ENCODE data around the gene RANGAP1. TPM values are rescaled to one million over a fixed set of nuclear protein-coding genes. Genes with fewer than 3 reads are reported as not detected.
A peak's percentile ranks its signal among the peaks of the same experiment; 100 is the strongest.

RANGAP1 gene
- total RNA-seq, 6 donors from 2014 or later, result 27.0 to 60.8 (median 52.4) TPM

DNA sequence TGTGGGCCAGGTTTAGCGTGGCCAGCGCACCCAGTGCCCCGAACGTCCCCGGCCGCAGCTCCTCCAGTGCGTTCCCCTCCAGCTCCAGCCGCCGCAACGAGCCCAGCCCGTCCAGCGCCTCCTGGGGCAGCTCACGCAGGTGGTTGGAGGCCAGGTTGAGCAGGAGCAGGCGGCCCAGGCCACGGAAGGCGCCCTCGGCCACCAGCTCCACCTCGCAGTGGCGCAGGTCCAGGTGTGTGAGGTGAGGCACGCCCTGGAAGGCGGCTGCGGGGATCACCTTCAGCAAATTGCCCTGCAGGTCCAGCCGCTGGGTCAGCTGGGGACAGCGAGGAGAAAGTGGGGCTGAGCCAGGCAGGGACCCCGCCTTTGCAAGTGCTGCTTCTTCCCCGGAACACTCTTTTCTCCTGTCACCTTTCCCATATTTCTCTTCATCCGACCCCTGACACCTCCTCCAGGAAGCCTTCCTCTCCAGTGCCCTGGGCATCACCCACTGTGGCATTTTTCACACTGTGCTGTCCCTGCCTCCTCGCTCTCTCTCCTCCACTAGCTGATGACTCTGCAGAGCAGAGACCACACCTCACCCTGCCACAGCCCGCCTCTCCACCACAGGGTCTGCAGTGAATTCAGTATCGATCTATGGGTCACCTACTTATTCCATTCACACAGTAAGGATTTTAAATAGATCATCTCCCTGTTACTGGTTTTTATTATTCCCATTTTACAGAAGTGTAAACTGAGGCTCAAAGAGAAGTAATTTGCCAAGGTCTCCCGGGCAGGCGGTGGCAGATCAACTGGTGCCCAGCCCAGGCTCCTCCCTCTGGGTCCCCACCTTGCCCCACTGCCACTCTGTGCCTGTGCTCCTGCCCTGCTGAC is 47.2 kb downstream of the RANGAP1 start:
- no peaks in the 10 kb centered on the region for H3K36me3 ChIP-seq
- H3K4me1 ChIP-seq, result peaks cover 12 to 30% (median 17%) of the 10 kb centered on the region in 4 donors
- TF ChIP-seq, protein P1, sequence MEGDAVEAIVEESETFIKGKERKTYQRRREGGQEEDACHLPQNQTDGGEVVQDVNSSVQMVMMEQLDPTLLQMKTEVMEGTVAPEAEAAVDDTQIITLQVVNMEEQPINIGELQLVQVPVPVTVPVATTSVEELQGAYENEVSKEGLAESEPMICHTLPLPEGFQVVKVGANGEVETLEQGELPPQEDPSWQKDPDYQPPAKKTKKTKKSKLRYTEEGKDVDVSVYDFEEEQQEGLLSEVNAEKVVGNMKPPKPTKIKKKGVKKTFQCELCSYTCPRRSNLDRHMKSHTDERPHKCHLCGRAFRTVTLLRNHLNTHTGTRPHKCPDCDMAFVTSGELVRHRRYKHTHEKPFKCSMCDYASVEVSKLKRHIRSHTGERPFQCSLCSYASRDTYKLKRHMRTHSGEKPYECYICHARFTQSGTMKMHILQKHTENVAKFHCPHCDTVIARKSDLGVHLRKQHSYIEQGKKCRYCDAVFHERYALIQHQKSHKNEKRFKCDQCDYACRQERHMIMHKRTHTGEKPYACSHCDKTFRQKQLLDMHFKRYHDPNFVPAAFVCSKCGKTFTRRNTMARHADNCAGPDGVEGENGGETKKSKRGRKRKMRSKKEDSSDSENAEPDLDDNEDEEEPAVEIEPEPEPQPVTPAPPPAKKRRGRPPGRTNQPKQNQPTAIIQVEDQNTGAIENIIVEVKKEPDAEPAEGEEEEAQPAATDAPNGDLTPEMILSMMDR (IDR thresholded peaks at IDR 0.05), result no peak
- no peak for TF ChIP-seq POLR2AphosphoS5 (IDR thresholded peaks at IDR 0.05)
- no peak for TF ChIP-seq EP300 (IDR thresholded peaks at IDR 0.05)
- no peak for TF ChIP-seq POLR2A (IDR thresholded peaks at IDR 0.05)
- no peak overlapping the region for H3K27ac ChIP-seq
- peak overlapping the region in 1 of 4 donors; percentile 61 for H3K4me3 ChIP-seq
- ATAC-seq (ENCODE audit: low FRiP score in 2 of 2) (no peak), DNase-seq (peak in 1 of 2 donors; percentile 83)
- WGBS, 2 donors, result 94% methylated on average over 13 to 15 of the region's 32 CpGs
- H3K27me3 ChIP-seq, result no peaks in the 10 kb centered on the region
- H3K9me3 ChIP-seq, result no peaks in the 10 kb centered on the region

GRCh38 chr22:41237707-41238569 is 48.0 kb downstream of the RANGAP1 start:
- WGBS, 2 donors, result 10 to 22% methylated on average over 2 to 10 of the region's 97 CpGs
- no peaks in the 10 kb centered on the region for H3K27me3 ChIP-seq
- ATAC-seq (ENCODE audit: low FRiP score in 2 of 2) (peak; percentile 84 to 85), DNase-seq (peak; percentile 88 to 95)
- TF ChIP-seq EP300 (IDR thresholded peaks at IDR 0.05) (no peak), POLR2A (IDR thresholded peaks at IDR 0.05) (peak in 1 of 4 donors; percentile 39), POLR2AphosphoS5 (IDR thresholded peaks at IDR 0.05) (no peak)
- TF ChIP-seq, protein P1 (IDR thresholded peaks at IDR 0.05), result peak; percentile 47 to 94 (median 90)
- peaks cover 12 to 30% (median 17%) of the 10 kb centered on the region in 4 donors for H3K4me1 ChIP-seq
- H3K9me3 ChIP-seq, result no peaks in the 10 kb centered on the region
- no peaks in the 10 kb centered on the region for H3K36me3 ChIP-seq
- peak overlapping the region; percentile 34 to 69 (median 59) for H3K4me3 ChIP-seq
- peak overlapping the region in 3 of 4 donors; percentile 36 to 79 (median 48) for H3K27ac ChIP-seq

DNA sequence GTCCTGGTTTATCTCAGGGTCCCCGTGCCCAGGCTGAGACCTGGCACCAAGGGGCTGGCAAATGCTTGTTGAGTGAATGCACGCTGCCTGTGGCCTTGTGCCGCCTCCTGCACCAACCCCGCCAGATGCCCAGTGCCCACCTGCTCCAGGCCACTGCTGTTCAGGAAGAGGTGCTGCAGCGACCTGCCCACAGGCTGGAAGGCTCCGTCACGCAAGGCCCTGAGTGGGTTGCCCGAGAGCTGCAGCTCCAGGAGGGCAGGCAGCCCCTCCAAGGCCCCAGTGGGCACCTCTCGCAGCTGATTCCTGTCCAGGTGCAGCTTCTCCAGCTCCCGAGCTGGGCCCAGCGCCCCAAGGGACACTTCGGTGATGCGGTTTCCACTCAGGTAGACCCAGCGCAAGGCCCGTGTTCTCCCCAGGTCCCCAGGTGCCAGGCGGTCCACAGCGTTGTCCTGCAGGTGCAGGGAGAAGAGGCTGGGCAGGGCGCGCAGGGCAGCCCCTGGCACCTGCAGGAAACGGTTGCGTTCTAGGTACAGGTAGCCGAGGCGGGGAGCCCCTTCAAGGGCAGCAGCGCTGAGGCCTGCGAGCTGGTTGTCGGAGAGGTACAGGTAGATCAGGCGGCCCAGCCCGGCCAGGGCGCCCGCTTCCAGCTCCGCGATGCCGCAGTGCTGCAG is 48.8 kb downstream of the RANGAP1 start:
- ATAC-seq (ENCODE audit: low FRiP score in 2 of 2) (peak in 1 of 2 donors; percentile 2), DNase-seq (no peak)
- whole genome bisulfite sequencing, 2 donors, result 56 to 62% methylated on average over 3 to 30 of the region's 33 CpGs
- Histone ChIP-seq H3K4me3 (peak overlapping the region; percentile 34 to 69 (median 59)), H3K27me3 (no peaks in the 10 kb centered on the region), H3K27ac (peak overlapping the region in 3 of 4 donors; percentile 36 to 79 (median 48)), H3K9me3 (no peaks in the 10 kb centered on the region), H3K4me1 (peaks cover 12 to 30% (median 17%) of the 10 kb centered on the region in 4 donors), H3K36me3 (no peaks in the 10 kb centered on the region)
- TF ChIP-seq EP300 (IDR thresholded peaks at IDR 0.05) (no peak), POLR2AphosphoS5 (IDR thresholded peaks at IDR 0.05) (no peak), POLR2A (IDR thresholded peaks at IDR 0.05) (no peak)
- TF ChIP-seq, protein P1 (IDR thresholded peaks at IDR 0.05), result no peak

GRCh38 chr22:41234815-41235695 is 50.9 kb downstream of the RANGAP1 start:
- H3K9me3 ChIP-seq, result no peaks in the 10 kb centered on the region
- H3K4me1 ChIP-seq, result peaks cover 12 to 37% (median 17%) of the 10 kb centered on the region in 4 donors
- WGBS, 2 donors, result 79 to 83% methylated on average over 10 to 19 of the region's 19 CpGs
- ATAC-seq (ENCODE audit: low FRiP score in 2 of 2) (no peak), DNase-seq (peak in 1 of 2 donors; percentile 64)
- no peak for TF ChIP-seq EP300 (IDR thresholded peaks at IDR 0.05)
- TF ChIP-seq POLR2AphosphoS5 (IDR thresholded peaks at IDR 0.05), result no peak
- TF ChIP-seq, protein P1 (IDR thresholded peaks at IDR 0.05), result no peak
- no peak for TF ChIP-seq POLR2A (IDR thresholded peaks at IDR 0.05)
- no peak overlapping the region for H3K27ac ChIP-seq
- H3K36me3 ChIP-seq, result peaks cover 2 to 11% (median 5%) of the 10 kb centered on the region in 4 donors
- H3K27me3 ChIP-seq, result no peaks in the 10 kb centered on the region
- H3K4me3 ChIP-seq, result no peak overlapping the region
